ENCODE results near the gene BSCL2.
A peak's percentile ranks its signal among the peaks of the same experiment; 100 is the strongest.
"Not testable (repeated sequence)": the region's sequence is repeated elsewhere in the genome, so short reads cannot be mapped to it uniquely, and the experiment has no call there.

Gene BSCL2

GRCh38 chr11:62688491-62688890, 18.7 kb downstream of the BSCL2 start:
- no peak for DNase-seq (ENCODE audit: low read depth in 2 of 2)

GRCh38 chr11:62687508-62688396, 19.5 kb downstream of the BSCL2 start:
- no peak for DNase-seq (ENCODE audit: low read depth in 2 of 2)

GRCh38 chr11:62682518-62682917, 24.7 kb downstream of the BSCL2 start:
- DNase-seq (ENCODE audit: low read depth in 2 of 2), result no peak

GRCh38 chr11:62680825-62681240, 26.4 kb downstream of the BSCL2 start:
- DNase-seq (ENCODE audit: low read depth in 2 of 2), result no peak

DNA sequence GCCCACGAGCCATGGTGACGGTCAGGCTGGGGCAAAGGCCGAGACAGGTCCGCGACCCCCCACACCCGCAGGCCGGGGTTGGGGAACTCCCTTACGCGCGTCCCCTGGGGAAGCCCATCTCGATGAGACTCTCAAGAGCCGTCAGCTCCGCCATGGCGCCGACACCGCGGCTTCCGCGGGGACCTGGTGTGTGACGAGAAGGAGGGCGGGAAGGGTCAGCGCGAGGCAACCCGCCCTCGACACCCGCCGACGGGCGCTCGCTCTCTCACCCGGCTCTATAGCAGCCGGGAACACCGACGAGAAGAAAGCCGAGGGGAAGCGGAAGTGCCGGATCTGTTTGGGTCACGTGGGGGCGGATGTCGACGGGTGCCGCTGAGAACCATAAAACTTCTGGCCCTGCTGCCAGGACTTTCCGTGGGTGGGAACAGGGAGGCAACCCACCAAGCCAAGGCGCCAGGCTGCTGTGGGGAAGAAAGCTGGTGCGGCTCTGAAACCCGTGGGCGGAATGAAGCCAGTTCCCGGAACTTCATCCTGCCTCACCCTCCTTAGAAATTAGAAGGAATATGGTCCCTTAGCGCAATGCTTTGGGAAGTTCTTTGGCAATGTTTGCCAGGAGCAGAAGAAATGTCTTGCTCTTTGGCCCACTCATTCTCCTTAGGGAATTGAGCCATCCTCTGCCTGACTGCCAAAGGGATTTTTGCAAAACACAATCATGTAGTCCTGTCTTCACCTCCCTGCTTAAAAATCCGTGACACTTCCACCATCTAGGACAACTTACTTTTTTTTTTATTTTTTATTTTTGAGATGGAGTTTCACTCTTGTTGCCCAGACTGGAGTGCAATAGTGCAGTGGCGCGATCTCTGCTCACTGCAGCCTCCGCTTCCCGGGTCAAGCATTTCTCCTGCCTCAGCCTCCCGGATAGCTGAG, 28.2 kb downstream of the BSCL2 start, which contains the start of gene UBXN1:
TSS of gene UBXN1 (minus strand) at position 304 of the 927 bp plus-strand sequence. CDS start at position 154, 150 bp downstream.
- peak; percentile 80 to 82 for DNase-seq (ENCODE audit: low read depth in 2 of 2)

GRCh38 chr11:62678433-62678769, 28.8 kb downstream of the BSCL2 start:
- DNase-seq (ENCODE audit: low read depth in 2 of 2), result no peak

DNA sequence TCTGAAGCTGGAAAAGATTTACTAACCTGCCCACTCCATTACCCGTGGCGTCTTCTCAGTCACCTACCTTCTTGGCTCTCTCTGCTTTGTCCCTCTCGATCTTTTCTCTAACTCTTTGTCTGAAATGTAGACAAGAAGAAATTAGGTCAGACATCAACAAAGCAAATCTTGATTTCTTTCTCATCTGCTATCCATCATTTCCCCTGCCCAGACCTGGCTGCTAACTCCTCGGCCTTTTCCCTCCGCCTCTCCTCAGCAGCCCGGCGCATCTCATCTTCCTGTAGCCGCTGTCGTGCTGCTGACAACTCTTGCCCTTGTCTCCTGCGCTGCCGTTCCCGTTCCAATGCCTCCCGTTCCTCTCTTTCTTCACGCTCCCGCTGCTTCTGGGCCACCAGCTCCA, 29.5 kb downstream of the BSCL2 start:
- no peak for DNase-seq (ENCODE audit: low read depth in 2 of 2)

DNA sequence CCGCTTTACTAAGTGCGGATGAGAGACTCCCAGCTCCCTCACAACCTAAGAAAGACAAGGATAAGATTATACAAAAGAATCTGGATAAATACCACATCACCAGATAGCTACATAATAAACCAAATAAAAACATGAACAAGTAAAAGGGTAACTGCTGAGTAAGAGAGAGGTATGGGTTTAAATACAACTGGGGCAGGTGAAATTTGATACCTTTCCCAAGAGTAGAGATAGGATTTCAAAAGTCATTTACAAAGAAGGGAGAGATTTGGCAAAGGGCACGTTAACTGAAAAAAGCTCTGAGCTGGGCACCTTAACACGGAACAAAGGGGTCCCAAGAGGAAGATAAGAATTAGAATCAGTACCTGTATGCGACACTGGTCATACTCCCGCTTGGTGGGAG, 30.1 kb downstream of the BSCL2 start:
- DNase-seq (ENCODE audit: low read depth in 2 of 2), result no peak

- DNase-seq (ENCODE audit: low read depth in 2 of 2), result no peak
Measured at GRCh38 chr11:62676698-62677097, 30.5 kb downstream of the BSCL2 start.

DNA sequence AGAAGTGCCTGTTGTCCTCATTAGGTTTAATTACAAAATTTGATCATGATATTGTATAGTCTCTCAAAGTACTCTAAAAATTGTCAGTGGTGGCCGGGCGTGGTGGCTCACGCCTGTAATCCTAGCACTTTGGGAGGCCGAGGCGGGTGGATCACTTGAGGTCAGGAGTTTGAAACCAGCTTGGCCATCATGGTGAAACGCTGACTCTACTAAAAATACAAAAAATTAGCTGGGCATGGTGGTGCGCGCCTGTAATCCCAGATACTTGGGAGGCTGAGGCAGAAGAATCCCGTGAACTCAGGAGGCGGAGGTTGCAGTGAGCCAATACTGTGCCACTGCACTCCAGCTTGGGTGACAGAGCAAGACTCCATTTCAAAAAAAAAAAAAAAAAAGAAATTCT, 31.8 kb downstream of the BSCL2 start:
- not testable (repeated sequence) for DNase-seq (ENCODE audit: low read depth in 2 of 2)

GRCh38 chr11:62673196-62673525, 34.1 kb downstream of the BSCL2 start:
- no peak for DNase-seq (ENCODE audit: low read depth in 2 of 2)

GRCh38 chr11:62671608-62672389, 35.4 kb downstream of the BSCL2 start, which contains the start of the genes LBHD1 and UQCC3:
Gene LBHD1, minus strand, starts transcription at chr11:62672267. Its CDS starts 2,236 bp downstream, at chr11:62670031.
Gene UQCC3, plus strand, starts transcription at chr11:62671673. Its CDS starts 73 bp downstream, at chr11:62671746.
- peak; percentile 63 to 71 for DNase-seq (ENCODE audit: low read depth in 2 of 2)

- peak in 1 of 2 donors; percentile 13 for DNase-seq (ENCODE audit: low read depth in 2 of 2)
Measured at GRCh38 chr11:62671236-62671607, 36.0 kb downstream of the BSCL2 start.

DNA sequence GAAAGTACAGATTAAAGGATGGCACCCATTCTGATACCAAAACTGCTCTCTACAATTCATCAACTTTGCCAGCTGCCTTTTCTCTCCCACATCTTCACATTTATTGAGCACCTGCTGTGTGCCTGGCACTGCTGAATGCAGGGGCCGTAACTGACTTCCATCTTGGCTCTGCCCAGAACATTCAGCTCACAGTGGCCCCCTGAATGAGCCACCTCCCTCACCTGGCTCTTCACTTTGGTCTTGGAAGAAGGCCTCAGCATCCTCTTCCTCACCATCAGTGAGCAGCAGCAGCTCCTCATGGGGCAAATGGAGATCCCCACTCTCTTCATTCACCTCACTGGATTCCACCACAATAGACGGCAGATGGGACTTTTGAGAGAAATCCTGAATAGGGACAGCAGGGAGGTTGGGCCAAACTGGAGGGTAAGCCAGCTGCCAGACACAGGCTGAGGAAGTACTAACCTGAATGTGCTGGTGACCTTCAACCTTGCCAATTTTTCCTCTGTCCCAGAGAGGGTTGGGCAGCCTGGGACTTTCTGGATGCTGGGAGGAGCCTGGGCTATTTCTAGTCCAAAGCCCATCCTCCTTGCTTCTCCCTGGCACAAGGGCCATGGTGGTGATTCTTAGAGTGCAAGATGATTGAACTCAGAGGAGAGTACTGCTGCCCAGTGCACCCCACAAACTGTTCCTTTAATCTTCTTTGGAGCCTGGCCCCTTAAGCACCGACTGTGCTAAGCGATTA, 37.6 kb downstream of the BSCL2 start:
- DNase-seq (ENCODE audit: low read depth in 2 of 2), result no peak

- DNase-seq (ENCODE audit: low read depth in 2 of 2), result no peak
Measured at GRCh38 chr11:62667460-62667859, 39.8 kb downstream of the BSCL2 start.

- DNase-seq (ENCODE audit: low read depth in 2 of 2), result no peak
Measured at GRCh38 chr11:62666259-62666926, 40.8 kb downstream of the BSCL2 start.

DNA sequence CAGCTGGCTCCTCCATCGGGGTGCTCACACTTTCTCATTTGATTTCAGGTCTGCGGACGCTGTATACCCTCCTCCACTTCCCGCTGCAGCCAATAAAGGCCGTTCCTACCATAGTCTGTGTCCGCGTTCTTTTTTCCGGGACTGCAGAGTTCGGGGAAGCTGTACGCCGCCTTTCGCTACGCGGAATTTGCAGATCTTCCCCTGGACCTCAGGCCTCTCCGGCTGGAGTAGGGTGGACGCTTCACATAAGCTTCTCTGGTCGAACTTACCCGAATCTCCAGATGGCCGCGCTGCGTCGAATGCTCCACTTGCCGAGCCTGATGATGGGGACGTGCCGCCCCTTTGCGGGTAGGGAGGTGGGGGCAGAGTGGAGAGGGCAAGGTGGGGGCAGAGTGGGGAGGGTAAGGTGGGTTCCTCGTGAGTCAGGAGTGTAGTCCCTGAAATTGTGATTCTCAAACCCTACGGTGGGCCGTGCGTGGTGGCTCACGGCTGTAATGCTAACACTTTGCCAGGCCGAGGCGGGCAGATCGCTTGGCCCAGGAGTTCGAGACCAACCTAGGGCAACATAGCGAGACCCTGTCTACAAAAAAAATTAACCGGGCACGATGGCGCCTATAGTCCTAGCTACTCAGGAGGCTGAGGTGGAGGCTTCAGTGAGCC, 41.5 kb downstream of the BSCL2 start:
- peak; percentile 68 to 78 for DNase-seq (ENCODE audit: low read depth in 2 of 2)

DNA sequence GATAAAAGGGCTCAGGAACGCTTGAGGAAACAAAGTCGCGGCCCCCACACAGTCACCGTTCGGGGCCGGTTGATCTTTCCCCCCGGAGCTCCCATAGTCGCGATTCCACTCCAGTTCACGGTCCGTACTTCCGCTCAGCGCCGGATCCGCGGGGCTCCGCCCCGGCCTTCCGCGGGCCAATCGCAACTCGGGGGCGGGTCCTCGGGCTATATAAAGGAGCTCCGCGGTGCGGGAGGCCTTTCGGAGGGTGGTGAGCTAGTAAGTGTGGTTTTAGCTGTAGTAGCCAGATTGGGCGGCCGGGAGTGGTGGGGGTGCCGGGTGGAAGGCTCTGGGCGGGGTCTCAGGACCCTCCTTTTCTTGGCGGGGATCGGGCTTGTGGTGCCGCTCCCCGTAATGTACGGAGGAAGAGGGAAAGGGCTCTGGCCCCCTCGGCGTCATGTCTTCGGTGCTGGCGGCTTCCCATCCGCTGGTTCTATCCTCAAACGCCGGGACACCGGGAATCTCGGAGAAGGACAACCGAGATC, 42.1 kb downstream of the BSCL2 start, which contains the start of the genes C11orf98 and CSKMT:
TSS of gene C11orf98 (minus strand) at position 136 of the 524 bp plus-strand sequence. CDS start at position 95, 41 bp downstream.
TSS of gene CSKMT (plus strand) at position 238 of the 524 bp plus-strand sequence. CDS start 568 bp downstream, outside the sequence.
- DNase-seq (ENCODE audit: low read depth in 2 of 2), result peak; percentile 92 to 93

DNA sequence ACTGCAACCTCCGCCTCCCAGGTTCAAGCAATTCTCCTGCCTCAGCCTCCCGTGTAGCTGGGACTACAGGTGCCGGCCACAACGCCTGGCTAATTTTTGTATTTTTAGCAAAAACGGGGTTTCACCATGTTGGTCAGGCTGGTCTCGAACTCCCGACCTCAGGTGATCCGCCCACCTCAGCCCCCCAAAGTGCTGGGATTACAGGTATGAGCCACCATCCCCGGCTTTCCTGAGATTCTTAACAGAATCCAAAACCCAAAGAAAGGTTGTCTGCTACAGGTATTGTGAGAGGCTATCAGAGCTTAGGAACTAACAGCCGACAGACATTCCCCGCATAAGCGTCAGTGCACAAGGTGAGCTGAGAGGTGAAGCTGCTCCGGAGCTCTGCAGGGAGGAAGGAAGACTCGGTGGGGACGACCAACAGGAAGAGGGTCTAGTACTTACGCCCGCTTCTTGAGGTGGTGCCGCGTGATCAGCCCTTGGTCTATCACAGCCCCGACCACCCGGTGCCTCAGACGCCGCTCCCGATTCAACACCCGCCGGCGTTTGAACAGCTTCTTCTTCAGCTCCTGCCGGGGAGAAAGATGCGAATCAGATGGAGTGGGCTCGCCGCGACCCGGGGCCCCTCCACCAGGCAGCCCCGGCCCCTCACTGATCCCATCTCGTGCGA, 42.7 kb downstream of the BSCL2 start:
- DNase-seq (ENCODE audit: low read depth in 2 of 2), result peak in 1 of 2 donors; percentile 29
